GM18517 (cell line): Measurements from ENCODE around the gene ARL13B.

ENCODE experiments used
- ATAC-seq: cut with Tn5 transposase; IDR thresholded peaks from one replicate; pipeline ENCODE4 v1.9.1; 2021; ENCODE audit warnings: mild to moderate bottlenecking, moderate library complexity; ENCODE audit not compliant: unreplicated experiment

Gene ARL13B

DNA sequence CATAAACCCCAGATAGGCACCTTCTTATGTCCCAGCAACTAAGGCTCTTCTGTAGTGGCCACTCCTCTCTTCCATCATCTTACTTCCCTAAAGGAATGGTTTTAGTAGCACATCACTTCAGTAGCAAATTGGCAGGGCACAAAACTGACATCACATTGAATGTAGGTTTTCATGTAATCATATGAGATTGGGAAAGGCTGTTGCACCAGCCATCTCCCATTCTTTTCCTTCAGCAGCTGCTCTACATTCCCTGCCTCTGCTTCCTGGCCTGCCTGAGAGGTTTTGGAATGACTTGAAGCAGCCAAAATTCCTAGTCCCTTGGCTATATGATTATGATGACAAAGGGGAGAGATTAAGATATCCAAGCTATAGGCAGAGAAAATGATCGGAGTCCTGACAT lies 119.4 kb downstream of the ARL13B start:
- ATAC-seq = no peak

DNA sequence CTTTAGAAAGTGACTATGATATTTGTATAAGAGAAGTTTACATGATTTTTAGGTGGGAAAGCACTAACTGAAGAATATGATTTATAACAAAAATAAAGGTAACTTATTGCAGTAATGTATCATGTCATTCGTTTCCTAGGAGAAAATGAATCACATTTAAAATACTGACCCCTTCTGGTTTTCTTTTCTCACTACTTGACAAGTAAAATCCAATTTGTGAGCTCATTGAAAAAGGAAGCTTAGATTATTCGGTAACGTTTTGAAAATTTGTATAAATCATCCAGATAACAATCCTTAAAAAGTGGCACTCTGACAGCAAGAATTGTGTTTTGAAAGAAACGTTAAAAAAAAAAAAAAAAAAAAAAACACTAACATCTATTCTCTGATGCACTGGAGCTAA lies 121.9 kb downstream of the ARL13B start:
- ATAC-seq = no peak
